CD14-positive monocyte (primary cell): ENCODE measurements around the gene RYR3. TPM values are rescaled to one million over a fixed set of nuclear protein-coding genes. Genes with fewer than 3 reads are reported as not detected.

Experiments
- DNase-seq, 3 donors: peaks; one replicate each; pipeline ENCODE4 v3.0.0-alpha.2; 2011 to 2022
- H2AFZ ChIP-seq: 2 replicates; pipeline ENCODE4 v1.6.0; 2012; ENCODE audit warnings: mild to moderate bottlenecking, low read depth, low read length, inconsistent platforms; ENCODE audit not compliant: insufficient read depth, poor library complexity, severe bottlenecking
- H3K27ac ChIP-seq, 2 donors: 1 replicate in 1 of 2; 2 replicates in 1 of 2; pipeline ENCODE4 v1.5.1; 2012 to 2013; ENCODE audit warnings: low read length in 2 of 2, control low read depth in 1 of 2, inconsistent platforms in 1 of 2, low read depth in 1 of 2, mild to moderate bottlenecking in 1 of 2
- H3K27me3 ChIP-seq, 2 donors: one replicate each; pipeline versions ENCODE4 v1.6.0 to v1.6.1; 2011 to 2013; ENCODE audit warnings: low read length in 2 of 2; ENCODE audit not compliant: control insufficient read depth in 2 of 2, insufficient read depth in 2 of 2
- H3K36me3 ChIP-seq, 2 donors: replicated peaks in 1 of 2; 1 replicate in 1 of 2; 2 replicates in 1 of 2; pipeline versions ENCODE4 v1.5.1 to v1.6.1; 2012 to 2013; ENCODE audit warnings: low read length in 2 of 2, control low read depth in 1 of 2, inconsistent platforms in 1 of 2, mild to moderate bottlenecking in 1 of 2; ENCODE audit not compliant: insufficient read depth in 2 of 2, control insufficient read depth in 1 of 2
- H3K4me1 ChIP-seq, 2 donors: 1 replicate in 1 of 2; 2 replicates in 1 of 2; pipeline versions ENCODE4 v1.5.1 to v1.6.1; 2012 to 2013; ENCODE audit warnings: low read length in 2 of 2, control low read depth in 1 of 2, inconsistent platforms in 1 of 2, mild to moderate bottlenecking in 1 of 2, moderate library complexity in 1 of 2; ENCODE audit not compliant: insufficient read depth in 2 of 2, control insufficient read depth in 1 of 2
- H3K4me2 ChIP-seq: replicated peaks from 2 replicates; pipeline ENCODE3; 2012; ENCODE audit warnings: low read length, moderate library complexity, mild to moderate bottlenecking; ENCODE audit not compliant: poor library complexity, severe bottlenecking; ENCODE audit errors: extremely low read depth
- H3K4me3 ChIP-seq, 3 experiments: fragments of 200-600 bp in 1 of 3; sonication (generic) in 1 of 3; replicated peaks in 1 of 3; 1 replicate in 2 of 3; 2 replicates in 1 of 3; pipeline ENCODE4 v1.5.1; 2011 to 2013; ENCODE audit warnings: low read length in 3 of 3, mild to moderate bottlenecking in 3 of 3, control low read depth in 2 of 3, low read depth in 2 of 3, inconsistent platforms in 1 of 3, moderate library complexity in 1 of 3
- H3K79me2 ChIP-seq: 2 replicates; pipeline ENCODE4 v1.6.0; 2012; ENCODE audit warnings: mild to moderate bottlenecking, control low read depth, inconsistent platforms, low read length, moderate library complexity; ENCODE audit not compliant: insufficient read depth
- H3K9ac ChIP-seq: 2 replicates; pipeline ENCODE4 v1.6.0; 2017; ENCODE audit warnings: low read length, mild to moderate bottlenecking; ENCODE audit not compliant: insufficient read depth, poor library complexity, severe bottlenecking
- H3K9me3 ChIP-seq, 2 donors: replicated peaks in 1 of 2; 1 replicate in 1 of 2; 2 replicates in 1 of 2; pipeline versions ENCODE4 v1.5.1 to v1.6.1; 2012 to 2013; ENCODE audit warnings: low read length in 2 of 2, control low read depth in 1 of 2; ENCODE audit not compliant: control insufficient read depth in 1 of 2, insufficient read depth in 1 of 2
- H4K20me1 ChIP-seq: 2 replicates; pipeline ENCODE4 v1.6.0; 2012; ENCODE audit warnings: mild to moderate bottlenecking, low read length, control low read depth, moderate library complexity; ENCODE audit not compliant: insufficient read depth
- H3K27ac Mint-ChIP-seq, 7 donors: one replicate each; pipeline ENCODE4 v1.8.0; 2020; ENCODE audit warnings: mild to moderate bottlenecking in 7 of 7, mixed read lengths in 7 of 7, moderate library complexity in 6 of 7, inconsistent platforms in 2 of 7
- H3K27me3 Mint-ChIP-seq, 3 donors: one replicate each; pipeline ENCODE4 v1.8.0; 2021 to 2022; ENCODE audit warnings: low read depth in 3 of 3, mild to moderate bottlenecking in 3 of 3, mixed read lengths in 3 of 3, moderate library complexity in 3 of 3, inconsistent platforms in 1 of 3
- H3K36me3 Mint-ChIP-seq, 2 donors: one replicate each; pipeline ENCODE4 v1.8.0; 2020; ENCODE audit warnings: mixed read lengths in 2 of 2, inconsistent platforms in 1 of 2, mild to moderate bottlenecking in 1 of 2
- H3K4me1 Mint-ChIP-seq: one replicate; pipeline ENCODE4 v1.8.0; 2020; ENCODE audit warnings: mild to moderate bottlenecking, mixed read lengths
- H3K4me3 Mint-ChIP-seq, 2 donors: one replicate each; pipeline ENCODE4 v1.8.0; 2020; ENCODE audit warnings: mild to moderate bottlenecking in 2 of 2, mixed read lengths in 2 of 2, moderate library complexity in 1 of 2
- H3K9me3 Mint-ChIP-seq, 7 donors: one replicate each; pipeline ENCODE4 v1.8.0; 2020 to 2022; ENCODE audit warnings: mixed read lengths in 7 of 7, mild to moderate bottlenecking in 6 of 7, moderate library complexity in 6 of 7, inconsistent platforms in 2 of 7
- WGBS: methylation state at CpG from one replicate; pipeline ENCODE4 v1.1.5; 2013; ENCODE audit warnings: missing lambda C conversion rate; ENCODE audit not compliant: insufficient coverage; 5-methylcytosine and 5-hydroxymethylcytosine counted together
- intact Hi-C, 2 donors: fragments of 100-400 bp; cut with micrococcal nuclease; formaldehyde crosslinking; loops; one replicate each; pipeline versions ENCODE4 v1.15.0 to v1.15.1; 2023
- polyA plus RNA-seq, 3 donors: library from polyadenylated mRNA; depleted of rRNA in 1 of 3; unstranded in 2 of 3; stranded (reverse) in 1 of 3; fragments of 300-500 nt in 2 of 3; fragments of >200 nt in 1 of 3; fragmentation: Illumina TruSeq in 2 of 3; gene quantifications; 1 replicate in 2 of 3; 2 replicates in 1 of 3; pipeline ENCODE4 v1.2.3, GENCODE V29; 2012 to 2021
- TF ChIP-seq, protein P1 (sequence below): fragments of 200-600 bp; IDR thresholded peaks from one replicate; pipeline ENCODE4 v1.8.0; 2022; ENCODE audit warnings: antibody characterized with exemption, mild to moderate bottlenecking

Gene RYR3
- polyA plus RNA-seq, 3 donors = not detected

DNA sequence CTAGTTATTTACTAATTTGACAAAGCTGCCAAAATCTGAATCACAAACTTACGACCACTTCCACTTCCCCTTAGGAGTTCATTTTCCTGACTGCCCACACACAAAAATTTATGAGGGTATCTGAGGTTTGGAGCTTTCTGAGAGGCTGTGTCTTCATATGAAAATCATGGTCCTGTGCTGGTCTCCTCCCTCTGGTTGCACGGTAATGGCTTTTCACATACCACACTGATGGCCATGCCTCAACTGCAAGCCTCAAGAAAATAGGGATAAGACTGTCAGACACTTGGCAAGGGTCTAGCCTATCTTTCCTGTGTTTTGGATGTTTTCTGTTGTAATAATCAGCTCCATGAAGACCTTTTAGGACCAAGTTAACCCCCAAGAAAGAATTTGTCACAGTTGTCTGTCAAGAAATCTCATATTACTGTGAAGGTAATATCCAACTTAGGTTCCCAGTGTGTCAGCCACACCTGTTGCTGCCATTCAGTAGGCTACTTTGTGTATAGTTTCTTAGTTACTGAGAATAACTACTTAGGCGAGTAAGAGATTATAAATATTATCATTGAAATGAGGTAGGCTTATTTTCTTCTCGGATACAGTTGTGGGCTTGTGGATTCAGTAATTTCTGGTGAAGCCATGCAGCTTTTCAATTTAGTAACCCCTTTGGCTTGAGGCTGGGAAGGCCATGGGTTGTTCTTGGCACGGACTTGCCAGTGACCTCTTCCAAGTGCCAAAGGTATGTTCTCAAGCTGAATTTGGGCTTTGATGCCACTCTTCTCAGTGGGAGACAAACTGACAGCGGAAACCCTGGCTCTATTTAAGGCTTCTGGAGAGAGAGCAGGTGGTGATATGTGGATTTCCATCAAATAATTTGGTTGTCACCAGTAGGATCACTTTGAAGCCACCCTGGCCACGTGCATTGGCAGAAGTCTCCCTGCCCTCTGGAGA is 101.1 kb downstream of the RYR3 start:
- H2AFZ ChIP-seq = no peak overlapping the region
- no peaks in the 10 kb centered on the region for H3K27me3 ChIP-seq
- Mint-ChIP-seq H3K27me3 (peaks cover 0 to 5% (median 2%) of the 10 kb centered on the region in 3 donors), H3K27ac (no peak overlapping the region), H3K4me1 (no peaks in the 10 kb centered on the region), H3K9me3 (peaks cover 0 to 7% (median 4%) of the 10 kb centered on the region in 7 donors), H3K36me3 (no peaks in the 10 kb centered on the region), H3K4me3 (no peak overlapping the region)
- TF ChIP-seq, protein P1, sequence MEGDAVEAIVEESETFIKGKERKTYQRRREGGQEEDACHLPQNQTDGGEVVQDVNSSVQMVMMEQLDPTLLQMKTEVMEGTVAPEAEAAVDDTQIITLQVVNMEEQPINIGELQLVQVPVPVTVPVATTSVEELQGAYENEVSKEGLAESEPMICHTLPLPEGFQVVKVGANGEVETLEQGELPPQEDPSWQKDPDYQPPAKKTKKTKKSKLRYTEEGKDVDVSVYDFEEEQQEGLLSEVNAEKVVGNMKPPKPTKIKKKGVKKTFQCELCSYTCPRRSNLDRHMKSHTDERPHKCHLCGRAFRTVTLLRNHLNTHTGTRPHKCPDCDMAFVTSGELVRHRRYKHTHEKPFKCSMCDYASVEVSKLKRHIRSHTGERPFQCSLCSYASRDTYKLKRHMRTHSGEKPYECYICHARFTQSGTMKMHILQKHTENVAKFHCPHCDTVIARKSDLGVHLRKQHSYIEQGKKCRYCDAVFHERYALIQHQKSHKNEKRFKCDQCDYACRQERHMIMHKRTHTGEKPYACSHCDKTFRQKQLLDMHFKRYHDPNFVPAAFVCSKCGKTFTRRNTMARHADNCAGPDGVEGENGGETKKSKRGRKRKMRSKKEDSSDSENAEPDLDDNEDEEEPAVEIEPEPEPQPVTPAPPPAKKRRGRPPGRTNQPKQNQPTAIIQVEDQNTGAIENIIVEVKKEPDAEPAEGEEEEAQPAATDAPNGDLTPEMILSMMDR = no peak
- 100% methylated on average over 4 of the region's 7 CpGs for WGBS
- intact Hi-C loops = no loop called here
- no peak overlapping the region for H3K4me2 ChIP-seq
- no peaks in the 10 kb centered on the region for H4K20me1 ChIP-seq
- no peaks in the 10 kb centered on the region for H3K36me3 ChIP-seq
- H3K9ac ChIP-seq = no peak overlapping the region
- H3K4me3 ChIP-seq = no peak overlapping the region
- H3K79me2 ChIP-seq = no peaks in the 10 kb centered on the region
- peaks cover 0 to 3% of the 10 kb centered on the region in 2 donors for H3K9me3 ChIP-seq
- no peak for DNase-seq
- no peak overlapping the region for H3K27ac ChIP-seq
- H3K4me1 ChIP-seq = no peaks in the 10 kb centered on the region

DNA sequence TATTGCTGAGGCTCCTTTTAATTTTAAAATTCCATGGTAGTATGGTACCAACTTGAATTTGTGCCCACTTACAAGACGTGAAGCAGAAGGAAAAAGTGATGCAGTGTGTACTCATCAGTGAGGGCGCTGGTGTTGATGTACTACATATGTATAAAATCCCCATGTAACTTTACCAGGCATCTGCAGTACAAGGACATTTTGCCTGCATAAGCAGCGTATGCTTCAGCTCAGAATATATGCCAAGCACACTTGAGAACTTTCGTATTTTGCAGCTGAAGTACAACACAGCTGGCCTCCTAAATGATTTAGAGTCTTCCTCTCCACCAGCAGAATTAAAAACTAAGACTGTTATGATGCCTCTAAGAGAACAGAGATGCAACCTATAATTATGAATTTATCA is 108.9 kb downstream of the RYR3 start:
- H4K20me1 ChIP-seq = no peaks in the 10 kb centered on the region
- H3K79me2 ChIP-seq = no peaks in the 10 kb centered on the region
- H3K4me3 ChIP-seq = no peak overlapping the region
- Mint-ChIP-seq H3K9me3 (peaks cover 0 to 12% (median 0%) of the 10 kb centered on the region in 7 donors), H3K27ac (no peak overlapping the region), H3K36me3 (no peaks in the 10 kb centered on the region), H3K4me1 (no peaks in the 10 kb centered on the region), H3K27me3 (peaks cover under 1 to 5% (median 2%) of the 10 kb centered on the region in 3 donors), H3K4me3 (no peak overlapping the region)
- no peak overlapping the region for H3K9ac ChIP-seq
- TF ChIP-seq, protein P1 = no peak
- no peaks in the 10 kb centered on the region for H3K9me3 ChIP-seq
- no peak for DNase-seq
- WGBS = 88% methylated on average over 1 of the region's 4 CpGs
- H3K36me3 ChIP-seq = no peaks in the 10 kb centered on the region
- no peak overlapping the region for H3K27ac ChIP-seq
- no peaks in the 10 kb centered on the region for H3K4me1 ChIP-seq
- intact Hi-C loops = no loop called here
- no peaks in the 10 kb centered on the region for H3K27me3 ChIP-seq
- no peak overlapping the region for H2AFZ ChIP-seq
- no peak overlapping the region for H3K4me2 ChIP-seq
